ENCODE results near the gene CCN5.
"Not testable (repeated sequence)": the region's sequence is repeated elsewhere in the genome, so short reads cannot be mapped to it uniquely, and the experiment has no call there.

CCN5 gene

GRCh38 chr20:44714701-44715498 is at the start of gene CCN5:
CCN5 (plus strand) TSS chr20:44715369; CDS start chr20:44715391, 22 bp downstream.
- DNase-seq, result no peak

GRCh38 chr20:44666066-44666465 is 49.1 kb upstream of the CCN5 start:
- no peak for DNase-seq

- DNase-seq, result not testable (repeated sequence)
Measured at GRCh38 chr20:44670851-44671250, 44.3 kb upstream of the CCN5 start.

- DNase-seq, result peak; percentile 55
Measured at GRCh38 chr20:44671541-44671940, 43.6 kb upstream of the CCN5 start.

GRCh38 chr20:44672318-44672902 is 42.8 kb upstream of the CCN5 start:
- not testable (repeated sequence) for DNase-seq

GRCh38 chr20:44678242-44678641 is 36.9 kb upstream of the CCN5 start:
- DNase-seq, result no peak

GRCh38 chr20:44678990-44679611 is 36.1 kb upstream of the CCN5 start:
- no peak for DNase-seq

GRCh38 chr20:44681796-44682566 is 33.2 kb upstream of the CCN5 start:
- DNase-seq, result no peak

- DNase-seq, result peak; percentile 40
Measured at GRCh38 chr20:44683263-44684046, 31.7 kb upstream of the CCN5 start.

GRCh38 chr20:44684047-44684967 is 30.9 kb upstream of the CCN5 start:
- no peak for DNase-seq

GRCh38 chr20:44686934-44687333 is 28.2 kb upstream of the CCN5 start:
- DNase-seq, result no peak

GRCh38 chr20:44688053-44688625 is 27.0 kb upstream of the CCN5 start:
- no peak for DNase-seq

- DNase-seq, result no peak
Measured at GRCh38 chr20:44689809-44690208, 25.4 kb upstream of the CCN5 start.

GRCh38 chr20:44690781-44691423 is 24.3 kb upstream of the CCN5 start:
- no peak for DNase-seq

- DNase-seq, result no peak
Measured at GRCh38 chr20:44691424-44692423, 23.4 kb upstream of the CCN5 start.

- DNase-seq, result no peak
Measured at GRCh38 chr20:44692932-44693480, 22.2 kb upstream of the CCN5 start.

GRCh38 chr20:44693627-44694026 is 21.5 kb upstream of the CCN5 start:
- no peak for DNase-seq

GRCh38 chr20:44694159-44694558 is 21.0 kb upstream of the CCN5 start:
- no peak for DNase-seq

GRCh38 chr20:44695295-44695673 is 19.9 kb upstream of the CCN5 start:
- DNase-seq, result no peak

Data from activated CD4-positive, alpha-beta T cell treated with anti-CD3 and anti-CD28 coated beads, Interleukin-2, amount 50 U/mL, for 1 hour (primary cell).